IPS DF 4.7 (cell line): ENCODE measurements around the gene TFDP1.
"Not testable (repeated sequence)": the region's sequence is repeated elsewhere in the genome, so short reads cannot be mapped to it uniquely, and the experiment has no call there.

Source experiments
- DNase-seq: peaks from one replicate; pipeline ENCODE4 v3.0.0-alpha.2; 2013; ENCODE audit warnings: low spot score; ENCODE audit errors: extremely low read depth

TFDP1 gene

GRCh38 chr13:113565526-113566226, 18.9 kb upstream of the TFDP1 start:
- DNase-seq, result no peak

GRCh38 chr13:113566227-113566561, 18.4 kb upstream of the TFDP1 start:
- DNase-seq, result no peak

GRCh38 chr13:113567681-113568080, 16.9 kb upstream of the TFDP1 start:
- DNase-seq, result no peak

- no peak for DNase-seq
Measured at GRCh38 chr13:113573065-113573464, 11.5 kb upstream of the TFDP1 start.

- no peak for DNase-seq
Measured at GRCh38 chr13:113576597-113576996, 8.0 kb upstream of the TFDP1 start.

- DNase-seq, result no peak
Measured at GRCh38 chr13:113577881-113578435, 6.6 kb upstream of the TFDP1 start.

GRCh38 chr13:113579686-113580085, 4.9 kb upstream of the TFDP1 start:
- no peak for DNase-seq

- DNase-seq, result no peak
Measured at GRCh38 chr13:113581871-113582270, 2.7 kb upstream of the TFDP1 start.

- no peak for DNase-seq
Measured at GRCh38 chr13:113582841-113583631, 1.5 kb upstream of the TFDP1 start.

- no peak for DNase-seq
Measured at GRCh38 chr13:113584870-113585671, 518 bp downstream of the TFDP1 start.

- no peak for DNase-seq
Measured at GRCh38 chr13:113585896-113586295, 1.3 kb downstream of the TFDP1 start.

GRCh38 chr13:113586661-113587479, 2.3 kb downstream of the TFDP1 start:
- DNase-seq, result no peak

- no peak for DNase-seq
Measured at GRCh38 chr13:113588394-113589111, 4.0 kb downstream of the TFDP1 start.

- no peak for DNase-seq
Measured at GRCh38 chr13:113589251-113589960, 4.9 kb downstream of the TFDP1 start.

GRCh38 chr13:113589961-113590339, 5.4 kb downstream of the TFDP1 start:
- no peak for DNase-seq

- DNase-seq, result no peak
Measured at GRCh38 chr13:113591750-113592149, 7.2 kb downstream of the TFDP1 start.

GRCh38 chr13:113592571-113592970, 8.0 kb downstream of the TFDP1 start:
- no peak for DNase-seq

- DNase-seq, result not testable (repeated sequence)
Measured at GRCh38 chr13:113594066-113594821, 9.7 kb downstream of the TFDP1 start.

- no peak for DNase-seq
Measured at GRCh38 chr13:113595131-113595530, 10.6 kb downstream of the TFDP1 start.
